GM23248 (cell line): ENCODE measurements around the gene OR4D5.

Experiments
- EZH2 ChIP-seq: fragments of 200-600 bp; sonication (generic); IDR thresholded peaks from 2 replicates; pipeline ENCODE4 v1.6.1; 2018; ENCODE audit warnings: antibody characterized with exemption, mild to moderate bottlenecking; ENCODE audit not compliant: insufficient read depth, poor library complexity, severe bottlenecking
- EZH2phosphoT487 ChIP-seq: fragments of 200-600 bp; sonication (generic); IDR thresholded peaks from 2 replicates; pipeline ENCODE4 v1.6.1; 2018; ENCODE audit warnings: antibody characterized with exemption, moderate library complexity, mild to moderate bottlenecking, low read depth; ENCODE audit not compliant: insufficient read depth

DNA sequence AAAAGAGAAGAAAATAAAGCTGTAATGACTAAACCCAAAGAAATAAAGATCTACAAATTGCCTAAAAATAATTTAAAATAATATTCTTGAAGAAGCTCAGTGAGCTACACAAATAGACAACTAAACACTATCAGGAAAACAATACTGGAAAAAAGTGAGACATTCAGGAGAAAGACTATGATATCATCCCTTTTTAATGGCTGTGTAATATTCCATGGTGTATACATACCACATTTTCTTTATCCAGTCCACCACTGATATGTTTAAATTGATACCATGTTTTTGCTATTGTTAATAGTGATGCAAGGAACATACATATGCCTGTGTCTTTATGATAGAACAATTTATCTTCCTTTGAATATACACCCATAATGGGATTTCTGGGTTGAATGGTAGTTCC, 17.3 kb downstream of the OR4D5 start:
- TF ChIP-seq EZH2phosphoT487 (no peak), EZH2 (no peak)
